ENCODE results near the gene ACTL7B.
"Not testable (repeated sequence)": the region's sequence is repeated elsewhere in the genome, so short reads cannot be mapped to it uniquely, and the experiment has no call there.

The ACTL7B gene

GRCh38 chr9:108845947-108846346 lies 9.8 kb downstream of the ACTL7B start:
- Histone ChIP-seq H3K27ac (no peak overlapping the region), H3K9me3 (no peaks in the 10 kb centered on the region), H3K27me3 (no peaks in the 10 kb centered on the region), H3K4me1 (ENCODE audit: control insufficient read depth in 1 of 2, insufficient read depth in 1 of 2, low read depth in 1 of 2, low read length in 1 of 2) (peaks cover 5 to 6% of the 10 kb centered on the region in 2 experiments), H3K36me3 (no peaks in the 10 kb centered on the region), H3K4me3 (ENCODE audit: low read depth in 1 of 2, low read length in 1 of 2) (no peak overlapping the region)
- TF ChIP-seq, protein P1, sequence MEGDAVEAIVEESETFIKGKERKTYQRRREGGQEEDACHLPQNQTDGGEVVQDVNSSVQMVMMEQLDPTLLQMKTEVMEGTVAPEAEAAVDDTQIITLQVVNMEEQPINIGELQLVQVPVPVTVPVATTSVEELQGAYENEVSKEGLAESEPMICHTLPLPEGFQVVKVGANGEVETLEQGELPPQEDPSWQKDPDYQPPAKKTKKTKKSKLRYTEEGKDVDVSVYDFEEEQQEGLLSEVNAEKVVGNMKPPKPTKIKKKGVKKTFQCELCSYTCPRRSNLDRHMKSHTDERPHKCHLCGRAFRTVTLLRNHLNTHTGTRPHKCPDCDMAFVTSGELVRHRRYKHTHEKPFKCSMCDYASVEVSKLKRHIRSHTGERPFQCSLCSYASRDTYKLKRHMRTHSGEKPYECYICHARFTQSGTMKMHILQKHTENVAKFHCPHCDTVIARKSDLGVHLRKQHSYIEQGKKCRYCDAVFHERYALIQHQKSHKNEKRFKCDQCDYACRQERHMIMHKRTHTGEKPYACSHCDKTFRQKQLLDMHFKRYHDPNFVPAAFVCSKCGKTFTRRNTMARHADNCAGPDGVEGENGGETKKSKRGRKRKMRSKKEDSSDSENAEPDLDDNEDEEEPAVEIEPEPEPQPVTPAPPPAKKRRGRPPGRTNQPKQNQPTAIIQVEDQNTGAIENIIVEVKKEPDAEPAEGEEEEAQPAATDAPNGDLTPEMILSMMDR (IDR thresholded peaks at IDR 0.05) = no peak

DNA sequence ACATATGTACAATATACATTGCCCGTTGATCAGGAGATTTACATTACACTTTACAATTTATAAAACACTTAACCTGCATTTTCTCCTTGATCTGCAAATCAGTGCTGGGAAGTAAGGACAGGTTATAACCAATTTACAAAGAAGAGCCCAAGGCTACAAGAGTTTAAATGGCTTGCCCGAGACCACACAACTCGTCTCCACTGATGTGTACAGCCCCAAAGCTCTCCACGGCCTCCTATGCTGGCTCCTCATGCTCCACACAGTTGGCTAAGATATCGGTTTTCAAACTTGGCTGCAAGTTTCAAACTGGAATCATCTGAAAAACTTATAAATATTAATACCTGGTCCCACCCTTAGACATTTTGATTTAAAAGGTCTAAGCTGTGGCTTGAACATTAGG lies 10.3 kb downstream of the ACTL7B start:
- no peak overlapping the region for H3K27ac ChIP-seq
- H3K4me1 ChIP-seq (ENCODE audit: control insufficient read depth in 1 of 2, insufficient read depth in 1 of 2, low read depth in 1 of 2, low read length in 1 of 2) = peaks cover 5 to 6% of the 10 kb centered on the region in 2 experiments
- TF ChIP-seq, protein P1 (IDR thresholded peaks at IDR 0.05) = no peak
- H3K27me3 ChIP-seq = no peaks in the 10 kb centered on the region
- H3K4me3 ChIP-seq (ENCODE audit: low read depth in 1 of 2, low read length in 1 of 2) = no peak overlapping the region
- no peaks in the 10 kb centered on the region for H3K36me3 ChIP-seq
- no peaks in the 10 kb centered on the region for H3K9me3 ChIP-seq

- H3K4me1 ChIP-seq (ENCODE audit: control insufficient read depth in 1 of 2, insufficient read depth in 1 of 2, low read depth in 1 of 2, low read length in 1 of 2) = peaks cover 5 to 6% of the 10 kb centered on the region in 2 experiments
- no peaks in the 10 kb centered on the region for H3K9me3 ChIP-seq
- no peaks in the 10 kb centered on the region for H3K27me3 ChIP-seq
- H3K4me3 ChIP-seq (ENCODE audit: low read depth in 1 of 2, low read length in 1 of 2) = no peak overlapping the region
- H3K36me3 ChIP-seq = no peaks in the 10 kb centered on the region
- no peak overlapping the region for H3K27ac ChIP-seq
- TF ChIP-seq, protein P1 (IDR thresholded peaks at IDR 0.05) = no peak
Observed at GRCh38 chr9:108844856-108845255, 10.9 kb downstream of the ACTL7B start.

- Histone ChIP-seq H3K9me3 (no peaks in the 10 kb centered on the region), H3K4me3 (ENCODE audit: low read depth in 1 of 2, low read length in 1 of 2) (no peak overlapping the region), H3K4me1 (ENCODE audit: control insufficient read depth in 1 of 2, insufficient read depth in 1 of 2, low read depth in 1 of 2, low read length in 1 of 2) (peaks cover 5 to 6% of the 10 kb centered on the region in 2 experiments), H3K36me3 (no peaks in the 10 kb centered on the region), H3K27ac (no peak overlapping the region), H3K27me3 (no peaks in the 10 kb centered on the region)
- TF ChIP-seq, protein P1 (IDR thresholded peaks at IDR 0.05) = no peak
Observed at GRCh38 chr9:108844391-108844790, 11.4 kb downstream of the ACTL7B start.

GRCh38 chr9:108842610-108843295 lies 13.0 kb downstream of the ACTL7B start:
- no peaks in the 10 kb centered on the region for H3K9me3 ChIP-seq
- H3K27me3 ChIP-seq = no peaks in the 10 kb centered on the region
- TF ChIP-seq, protein P1 (IDR thresholded peaks at IDR 0.05) = no peak
- H3K36me3 ChIP-seq = no peaks in the 10 kb centered on the region
- H3K4me1 ChIP-seq (ENCODE audit: control insufficient read depth in 1 of 2, insufficient read depth in 1 of 2, low read depth in 1 of 2, low read length in 1 of 2) = peaks cover 5 to 6% of the 10 kb centered on the region in 2 experiments
- H3K4me3 ChIP-seq (ENCODE audit: low read depth in 1 of 2, low read length in 1 of 2) = peak overlapping the region in 1 of 2 experiments; percentile 15
- H3K27ac ChIP-seq = no peak overlapping the region

GRCh38 chr9:108839561-108839960 lies 16.2 kb downstream of the ACTL7B start:
- not testable (repeated sequence) for H3K4me1 ChIP-seq (ENCODE audit: control insufficient read depth in 1 of 2, insufficient read depth in 1 of 2, low read depth in 1 of 2, low read length in 1 of 2); H3K27me3 ChIP-seq; H3K36me3 ChIP-seq; H3K9me3 ChIP-seq; H3K27ac ChIP-seq; H3K4me3 ChIP-seq (ENCODE audit: low read depth in 1 of 2, low read length in 1 of 2)
